GM19452 (cell line): ENCODE results near the gene SCARB1.

Experiments
- ATAC-seq: cut with Tn5 transposase; IDR thresholded peaks from one replicate; pipeline ENCODE4 v1.9.1; 2021; ENCODE audit not compliant: unreplicated experiment

The SCARB1 gene

GRCh38 chr12:124862768-124863415, 772 bp downstream of the SCARB1 start:
- peak; percentile 19 for ATAC-seq

- ATAC-seq, result no peak
These were observed 1.6 kb downstream of the SCARB1 start for GRCh38 chr12:124861898-124862676.

- ATAC-seq, result no peak
These were observed 2.2 kb downstream of the SCARB1 start for GRCh38 chr12:124861492-124861891.

GRCh38 chr12:124857921-124858461, 5.7 kb downstream of the SCARB1 start:
- ATAC-seq, result no peak

GRCh38 chr12:124856842-124857178, 6.9 kb downstream of the SCARB1 start:
- ATAC-seq, result no peak

GRCh38 chr12:124856132-124856841, 7.4 kb downstream of the SCARB1 start:
- no peak for ATAC-seq

- no peak for ATAC-seq
These were observed 8.2 kb downstream of the SCARB1 start for GRCh38 chr12:124855275-124855957.

- ATAC-seq, result no peak
These were observed 9.0 kb downstream of the SCARB1 start for GRCh38 chr12:124854637-124855184.

GRCh38 chr12:124853781-124854636, 9.7 kb downstream of the SCARB1 start:
- no peak for ATAC-seq

- no peak for ATAC-seq
These were observed 10.7 kb downstream of the SCARB1 start for GRCh38 chr12:124852911-124853427.

GRCh38 chr12:124852329-124852831, 11.3 kb downstream of the SCARB1 start:
- no peak for ATAC-seq

GRCh38 chr12:124851342-124851741, 12.3 kb downstream of the SCARB1 start:
- ATAC-seq, result no peak

GRCh38 chr12:124849382-124849781, 14.3 kb downstream of the SCARB1 start:
- ATAC-seq, result no peak

- no peak for ATAC-seq
These were observed 14.9 kb downstream of the SCARB1 start for GRCh38 chr12:124848621-124849380.

GRCh38 chr12:124847113-124848074, 16.3 kb downstream of the SCARB1 start:
- no peak for ATAC-seq

GRCh38 chr12:124844411-124845397, 19.0 kb downstream of the SCARB1 start:
- no peak for ATAC-seq
